Neuronal stem cell (in vitro differentiated cells): ENCODE data around the gene UBXN10.
A peak's percentile ranks its signal among the peaks of the same experiment; 100 is the strongest.

ENCODE experiments used
- DNase-seq: peaks from one replicate; pipeline ENCODE4 v3.0.0-alpha.2; 2013; ENCODE audit warnings: low spot score
- H2AFZ ChIP-seq: one replicate; pipeline ENCODE4 v1.6.1; 2013; ENCODE audit warnings: mild to moderate bottlenecking, low read length, inconsistent platforms
- H2AK5ac ChIP-seq: 2 replicates; pipeline ENCODE4 v1.6.1; 2013; ENCODE audit warnings: low read depth, mild to moderate bottlenecking, inconsistent platforms, low read length, moderate library complexity, mixed read lengths
- H2BK120ac ChIP-seq: 2 replicates; pipeline ENCODE4 v1.6.1; 2013; ENCODE audit warnings: low read depth, mild to moderate bottlenecking, inconsistent platforms, low read length, moderate library complexity, mixed read lengths
- H2BK12ac ChIP-seq: one replicate; pipeline ENCODE4 v1.6.1; 2013; ENCODE audit warnings: low read length, inconsistent platforms
- H2BK15ac ChIP-seq: 2 replicates; pipeline ENCODE4 v1.6.1; 2013; ENCODE audit warnings: mild to moderate bottlenecking, low read length, inconsistent platforms, mixed read lengths
- H2BK5ac ChIP-seq: one replicate; pipeline ENCODE4 v1.6.1; 2013; ENCODE audit warnings: inconsistent platforms, mild to moderate bottlenecking, low read length, moderate library complexity
- H3K14ac ChIP-seq: one replicate; pipeline ENCODE4 v1.6.1; 2013; ENCODE audit warnings: low read length, inconsistent platforms
- H3K18ac ChIP-seq: 2 replicates; pipeline ENCODE4 v1.6.1; 2013; ENCODE audit warnings: low read length, inconsistent platforms
- H3K23ac ChIP-seq: 2 replicates; pipeline ENCODE4 v1.6.1; 2013; ENCODE audit warnings: low read depth, mild to moderate bottlenecking, mixed read lengths, low read length, inconsistent platforms; ENCODE audit not compliant: poor library complexity
- H3K27ac ChIP-seq: replicated peaks from 3 replicates; pipeline ENCODE4 v1.5.1; 2013; ENCODE audit warnings: low read length, inconsistent platforms
- H3K27me3 ChIP-seq, 3 experiments: 2 replicates each; pipeline ENCODE4 v1.6.1; 2013; ENCODE audit warnings: low read length in 3 of 3, mild to moderate bottlenecking in 2 of 3, inconsistent platforms in 1 of 3, low read depth in 1 of 3, mixed read lengths in 1 of 3, moderate library complexity in 1 of 3; ENCODE audit not compliant: control insufficient read depth in 3 of 3, insufficient read depth in 3 of 3
- H3K36me3 ChIP-seq, 2 donors: replicated peaks in 1 of 2; 2 replicates each; pipeline ENCODE4 v1.6.1; 2013; ENCODE audit warnings: low read length in 2 of 2; ENCODE audit not compliant: control insufficient read depth in 2 of 2, insufficient read depth in 2 of 2
- H3K4ac ChIP-seq: 2 replicates; pipeline ENCODE4 v1.6.1; 2013; ENCODE audit warnings: inconsistent platforms, mild to moderate bottlenecking, low read length, moderate library complexity
- H3K4me1 ChIP-seq, 2 donors: 1 replicate in 1 of 2; 2 replicates in 1 of 2; pipeline ENCODE4 v1.6.1; 2013; ENCODE audit warnings: low read length in 2 of 2, low read depth in 1 of 2; ENCODE audit not compliant: control insufficient read depth in 2 of 2, insufficient read depth in 1 of 2
- H3K4me2 ChIP-seq: one replicate; pipeline ENCODE4 v1.6.1; 2013; ENCODE audit warnings: mild to moderate bottlenecking, low read length, inconsistent platforms; ENCODE audit not compliant: insufficient read depth, poor library complexity, severe bottlenecking
- H3K4me3 ChIP-seq, 2 donors: 2 replicates each; pipeline ENCODE4 v1.5.1; 2013; ENCODE audit warnings: low read length in 2 of 2, mild to moderate bottlenecking in 2 of 2, inconsistent platforms in 1 of 2, moderate library complexity in 1 of 2
- H3K79me1 ChIP-seq: one replicate; pipeline ENCODE4 v1.6.1; 2013; ENCODE audit warnings: low read depth, mild to moderate bottlenecking, inconsistent platforms, low read length, moderate library complexity
- H3K9ac ChIP-seq: one replicate; pipeline ENCODE4 v1.6.1; 2013; ENCODE audit warnings: mild to moderate bottlenecking, low read depth, low read length, inconsistent platforms; ENCODE audit not compliant: poor library complexity
- H3K9me3 ChIP-seq, 2 donors: replicated peaks in 1 of 2; 2 replicates each; pipeline versions ENCODE3 to v1.6.1; 2013; ENCODE audit warnings: low read length in 2 of 2, mild to moderate bottlenecking in 2 of 2, inconsistent platforms in 1 of 2, low read depth in 1 of 2, mixed read lengths in 1 of 2, moderate library complexity in 1 of 2; ENCODE audit not compliant: control insufficient read depth in 2 of 2, insufficient read depth in 1 of 2
- H4K8ac ChIP-seq: one replicate; pipeline ENCODE4 v1.6.1; 2013; ENCODE audit warnings: low read depth, mild to moderate bottlenecking, inconsistent platforms, low read length, moderate library complexity
- H4K91ac ChIP-seq: one replicate; pipeline ENCODE4 v1.6.1; 2013; ENCODE audit warnings: low read length, low read depth, mild to moderate bottlenecking, inconsistent platforms; ENCODE audit not compliant: poor library complexity
- WGBS, 2 donors: extraction: QIAGEN DNeasy Blood & Tissue Kit; methylation state at CpG; one replicate each; pipeline ENCODE4 v1.1.7; 2013; ENCODE audit warnings: missing lambda C conversion rate in 2 of 2, mixed read lengths in 1 of 2; ENCODE audit not compliant: insufficient read length in 2 of 2, insufficient replicate concordance in 1 of 2; ENCODE audit errors: extremely low coverage in 2 of 2; 5-methylcytosine and 5-hydroxymethylcytosine counted together

The UBXN10 gene

DNA sequence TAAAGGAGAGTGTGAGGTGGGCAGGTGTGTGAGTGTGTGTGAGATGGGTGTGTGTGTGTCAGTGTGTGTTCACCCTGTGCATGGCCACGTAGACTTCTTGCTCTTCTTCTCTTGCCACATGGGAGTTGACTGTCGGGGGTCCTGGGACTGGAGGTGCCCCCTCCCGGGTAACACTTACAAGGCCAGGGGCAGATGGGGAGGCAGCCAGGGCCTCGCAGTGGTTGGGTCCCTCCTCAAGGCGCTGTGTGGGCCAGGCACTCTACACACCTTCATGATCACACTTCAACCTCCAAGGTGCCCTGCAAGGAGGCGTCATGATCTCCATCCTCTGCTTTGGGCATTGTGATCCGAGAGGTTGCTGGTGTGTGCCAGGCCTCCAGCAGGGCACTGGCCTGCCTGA, 44.4 kb upstream of the UBXN10 start:
- Histone ChIP-seq H3K9ac (peak overlapping the region; percentile 13), H2BK5ac (no peak overlapping the region), H3K14ac (no peak overlapping the region), H3K4me2 (no peak overlapping the region), H3K27me3 (no peaks in the 10 kb centered on the region), H2BK120ac (no peak overlapping the region), H2AK5ac (no peak overlapping the region), H3K9me3 (no peaks in the 10 kb centered on the region), H2AFZ (no peak overlapping the region), H3K36me3 (no peaks in the 10 kb centered on the region), H3K18ac (no peak overlapping the region), H3K27ac (no peak overlapping the region), H2BK15ac (peak overlapping the region; percentile 37), H4K91ac (no peak overlapping the region), H3K23ac (no peak overlapping the region), H2BK12ac (no peak overlapping the region), H3K4me1 (no peaks in the 10 kb centered on the region), H4K8ac (peak overlapping the region; percentile 49), H3K79me1 (no peaks in the 10 kb centered on the region), H3K4me3 (peak overlapping the region in 1 of 2 donors; percentile 18), H3K4ac (no peak overlapping the region)
- no peak for DNase-seq
- no CpG with 5 or more reads among the region's 7 CpGs for WGBS, 2 donors

DNA sequence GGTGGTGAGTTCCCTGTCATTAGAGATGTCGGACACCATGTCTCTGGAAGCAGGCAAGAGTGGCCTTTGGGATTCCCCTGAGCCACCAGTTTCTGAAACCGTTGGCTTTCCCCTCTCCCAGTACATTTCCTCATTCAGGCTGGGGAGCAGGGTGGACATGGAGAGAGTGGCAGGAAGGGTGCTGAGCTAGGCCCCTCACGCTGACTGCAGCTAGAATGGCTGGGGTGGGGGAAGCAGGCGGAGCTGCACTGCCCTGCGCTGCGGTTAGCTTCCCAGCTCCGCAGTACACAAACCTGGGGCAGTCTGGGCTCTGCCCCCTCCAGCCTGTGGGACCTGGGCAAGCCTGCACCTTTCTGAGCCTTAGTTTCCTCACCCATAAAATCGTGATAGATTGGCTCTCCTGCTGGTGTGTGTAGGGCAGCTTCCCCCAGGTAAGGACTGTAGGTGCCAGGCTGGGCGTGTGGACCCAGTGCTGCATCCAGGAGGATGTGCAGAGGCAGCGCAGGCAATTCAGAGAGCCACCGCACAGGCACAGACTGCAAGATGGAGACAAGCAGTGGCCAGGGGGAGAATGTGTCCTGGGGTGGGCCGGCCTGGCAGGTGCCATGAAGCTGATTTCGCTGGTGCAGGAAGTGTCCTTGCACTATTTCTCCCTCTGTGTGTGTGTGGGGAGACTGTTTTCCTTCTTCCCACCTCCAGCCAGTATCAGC, 43.7 kb upstream of the UBXN10 start:
- Histone ChIP-seq H3K4me2 (no peak overlapping the region), H2BK120ac (no peak overlapping the region), H3K27ac (no peak overlapping the region), H3K27me3 (no peaks in the 10 kb centered on the region), H3K9ac (no peak overlapping the region), H4K91ac (no peak overlapping the region), H2BK12ac (no peak overlapping the region), H4K8ac (no peak overlapping the region), H3K4me3 (no peak overlapping the region), H2BK15ac (no peak overlapping the region), H3K18ac (peak overlapping the region; percentile 52), H3K4ac (no peak overlapping the region), H3K14ac (no peak overlapping the region), H2BK5ac (peak overlapping the region; percentile 90), H3K23ac (peak overlapping the region; percentile 69), H2AFZ (peak overlapping the region; percentile 41), H3K4me1 (peaks cover 0 to 1% of the 10 kb centered on the region in 2 donors), H2AK5ac (no peak overlapping the region), H3K9me3 (no peaks in the 10 kb centered on the region), H3K79me1 (no peaks in the 10 kb centered on the region), H3K36me3 (no peaks in the 10 kb centered on the region)
- DNase-seq = no peak
- no CpG with 5 or more reads among the region's 13 CpGs for WGBS, 2 donors

DNA sequence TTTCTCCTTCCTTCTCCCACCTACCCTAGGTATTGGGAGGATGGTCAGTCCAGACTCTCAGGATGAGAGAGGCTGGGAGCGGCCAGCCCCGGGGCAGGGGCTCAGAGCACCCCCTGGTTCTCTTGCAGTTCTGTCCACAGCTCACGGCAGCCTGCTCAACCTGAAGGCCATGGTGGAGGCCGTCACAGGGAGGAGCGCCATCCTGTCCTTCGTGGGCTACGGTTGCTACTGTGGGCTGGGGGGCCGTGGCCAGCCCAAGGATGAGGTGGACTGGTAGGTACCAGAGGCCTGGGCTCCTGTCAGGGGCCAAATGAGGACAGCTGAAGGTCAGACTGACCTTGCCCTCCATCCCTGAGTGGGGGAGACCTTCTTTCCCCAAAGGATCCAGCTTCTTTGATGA, 42.6 kb upstream of the UBXN10 start:
- Histone ChIP-seq H3K9me3 (no peaks in the 10 kb centered on the region), H3K9ac (no peak overlapping the region), H3K14ac (no peak overlapping the region), H2AFZ (no peak overlapping the region), H3K18ac (peak overlapping the region; percentile 27), H4K8ac (no peak overlapping the region), H3K4ac (no peak overlapping the region), H3K4me1 (peaks cover 0 to 1% of the 10 kb centered on the region in 2 donors), H3K4me2 (no peak overlapping the region), H3K4me3 (no peak overlapping the region), H2AK5ac (peak overlapping the region; percentile 30), H4K91ac (no peak overlapping the region), H3K36me3 (no peaks in the 10 kb centered on the region), H2BK5ac (no peak overlapping the region), H3K23ac (no peak overlapping the region), H2BK15ac (peak overlapping the region; percentile 59), H3K79me1 (no peaks in the 10 kb centered on the region), H3K27ac (no peak overlapping the region), H2BK120ac (peak overlapping the region; percentile 5), H2BK12ac (no peak overlapping the region), H3K27me3 (no peaks in the 10 kb centered on the region)
- no CpG with 5 or more reads among the region's 8 CpGs for WGBS, 2 donors
- DNase-seq = no peak

DNA sequence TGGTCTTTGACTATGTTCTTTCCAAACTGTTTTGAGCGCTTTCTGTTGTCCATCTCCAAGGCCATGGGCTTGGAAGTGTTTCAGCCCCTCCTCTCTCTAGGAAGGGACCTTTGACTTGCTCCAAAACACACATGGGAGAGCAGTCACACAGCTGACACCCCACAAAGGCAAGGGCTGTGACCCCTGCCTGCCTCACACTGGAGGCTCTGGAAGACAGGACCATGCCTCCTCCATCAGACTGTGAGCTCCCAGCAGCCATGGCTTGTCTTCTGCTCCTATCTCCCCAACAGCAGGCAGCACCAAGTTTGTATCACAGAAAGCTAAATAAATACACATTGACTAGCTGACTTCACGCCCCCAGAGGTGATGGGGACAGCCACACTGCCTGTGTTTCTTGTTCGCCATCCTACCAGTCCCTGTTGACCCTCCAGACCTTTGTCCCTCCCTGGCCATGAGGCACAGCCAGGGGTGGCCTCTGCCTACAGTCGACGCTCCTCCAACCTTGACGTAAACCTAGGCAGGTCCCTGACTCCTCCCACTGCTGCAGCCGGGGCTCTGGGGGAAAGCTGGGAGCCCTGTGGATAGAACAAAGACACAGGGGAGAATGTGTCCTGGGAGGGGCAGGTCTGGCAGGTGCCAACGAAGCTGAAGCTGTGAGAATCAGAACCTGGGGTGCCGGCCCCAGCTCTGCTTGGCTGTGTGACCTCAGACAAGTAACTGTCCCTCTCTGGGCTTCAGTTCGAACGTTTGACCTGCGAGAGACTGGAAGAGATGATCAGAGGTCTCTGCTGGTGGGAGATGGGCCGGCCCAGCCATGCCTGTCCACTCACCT, 41.9 kb upstream of the UBXN10 start:
- Histone ChIP-seq H3K4me2 (no peak overlapping the region), H3K9me3 (no peaks in the 10 kb centered on the region), H2AFZ (no peak overlapping the region), H4K8ac (no peak overlapping the region), H2BK15ac (peak overlapping the region; percentile 59), H3K27me3 (no peaks in the 10 kb centered on the region), H3K4me3 (no peak overlapping the region), H2AK5ac (peak overlapping the region; percentile 30), H3K36me3 (no peaks in the 10 kb centered on the region), H3K9ac (peak overlapping the region; percentile 32), H3K4ac (no peak overlapping the region), H3K27ac (no peak overlapping the region), H3K23ac (peak overlapping the region; percentile 61), H3K4me1 (peaks cover 0 to 1% of the 10 kb centered on the region in 2 donors), H4K91ac (no peak overlapping the region), H3K14ac (peak overlapping the region; percentile 76), H2BK12ac (peak overlapping the region; percentile 63), H3K79me1 (no peaks in the 10 kb centered on the region), H3K18ac (peak overlapping the region; percentile 28), H2BK5ac (no peak overlapping the region), H2BK120ac (peak overlapping the region; percentile 5)
- no peak for DNase-seq
- WGBS, 2 donors = no CpG with 5 or more reads among the region's 13 CpGs
